VCaP (cell line): ENCODE results near the gene DNM1L.

Source experiments
- H3K27ac ChIP-seq: fragments of 450-650 bp; 2 replicates; pipeline ENCODE4 v1.5.1; 2017
- TF ChIP-seq, protein P1 (sequence below): fragments of 450-650 bp; conservative IDR thresholded peaks from 2 replicates; pipeline ENCODE4 v1.5.1; 2017; ENCODE audit warnings: mild to moderate bottlenecking, moderate library complexity

The DNM1L gene

DNA sequence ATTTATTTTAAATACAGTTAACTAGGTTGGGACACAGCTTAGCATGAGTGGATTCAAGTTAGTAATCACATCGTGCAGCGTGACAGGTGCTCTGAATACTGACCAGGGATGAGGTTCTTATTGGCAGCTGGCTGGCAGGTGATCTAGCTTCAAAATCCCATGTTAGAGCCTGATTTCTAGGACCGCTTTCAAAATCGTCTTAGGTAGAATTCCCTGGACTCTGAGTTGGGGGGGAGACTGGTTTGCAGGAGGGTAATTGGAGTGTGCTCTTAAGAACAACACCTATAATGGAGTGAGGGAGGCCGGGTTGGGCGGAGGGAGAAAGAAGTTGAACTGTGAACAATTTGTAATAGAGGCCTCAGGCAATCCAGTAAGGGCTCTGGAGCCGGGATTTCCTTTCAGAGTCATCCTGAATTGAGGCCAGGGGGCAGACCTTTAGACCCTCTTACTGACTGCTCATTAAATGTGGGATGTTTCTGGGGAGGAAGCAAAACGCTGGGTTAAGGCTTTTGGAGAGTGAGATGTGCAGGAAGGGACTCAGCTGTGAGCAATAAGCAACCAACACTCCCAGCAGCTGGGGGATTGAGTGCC is 77.5 kb downstream of the DNM1L start:
- TF ChIP-seq, protein P1, sequence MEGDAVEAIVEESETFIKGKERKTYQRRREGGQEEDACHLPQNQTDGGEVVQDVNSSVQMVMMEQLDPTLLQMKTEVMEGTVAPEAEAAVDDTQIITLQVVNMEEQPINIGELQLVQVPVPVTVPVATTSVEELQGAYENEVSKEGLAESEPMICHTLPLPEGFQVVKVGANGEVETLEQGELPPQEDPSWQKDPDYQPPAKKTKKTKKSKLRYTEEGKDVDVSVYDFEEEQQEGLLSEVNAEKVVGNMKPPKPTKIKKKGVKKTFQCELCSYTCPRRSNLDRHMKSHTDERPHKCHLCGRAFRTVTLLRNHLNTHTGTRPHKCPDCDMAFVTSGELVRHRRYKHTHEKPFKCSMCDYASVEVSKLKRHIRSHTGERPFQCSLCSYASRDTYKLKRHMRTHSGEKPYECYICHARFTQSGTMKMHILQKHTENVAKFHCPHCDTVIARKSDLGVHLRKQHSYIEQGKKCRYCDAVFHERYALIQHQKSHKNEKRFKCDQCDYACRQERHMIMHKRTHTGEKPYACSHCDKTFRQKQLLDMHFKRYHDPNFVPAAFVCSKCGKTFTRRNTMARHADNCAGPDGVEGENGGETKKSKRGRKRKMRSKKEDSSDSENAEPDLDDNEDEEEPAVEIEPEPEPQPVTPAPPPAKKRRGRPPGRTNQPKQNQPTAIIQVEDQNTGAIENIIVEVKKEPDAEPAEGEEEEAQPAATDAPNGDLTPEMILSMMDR = peak; percentile 43; the same call in 1 of the 2 replicates
- peak overlapping the region; percentile 92 for H3K27ac ChIP-seq

DNA sequence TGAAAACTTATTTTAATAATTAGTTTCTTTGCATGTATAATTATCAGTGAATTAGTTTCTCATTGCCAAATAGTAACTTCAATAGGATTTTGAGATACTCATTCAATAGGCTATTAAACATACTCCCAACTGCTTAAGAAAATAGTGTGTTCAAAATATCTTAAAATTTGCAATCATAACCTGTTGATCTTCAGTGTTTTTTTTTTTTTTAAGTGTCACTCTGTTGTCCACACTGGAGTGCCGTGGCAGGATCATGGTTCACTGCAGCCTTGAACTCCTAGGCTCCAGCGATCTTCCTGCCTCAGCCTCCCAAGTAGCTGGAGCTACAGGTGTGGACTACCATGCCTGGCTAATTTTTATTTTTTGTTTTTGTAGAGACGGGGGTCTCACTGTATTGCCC is 78.1 kb downstream of the DNM1L start:
- TF ChIP-seq, protein P1 = no peak
- H3K27ac ChIP-seq = no peak overlapping the region

DNA sequence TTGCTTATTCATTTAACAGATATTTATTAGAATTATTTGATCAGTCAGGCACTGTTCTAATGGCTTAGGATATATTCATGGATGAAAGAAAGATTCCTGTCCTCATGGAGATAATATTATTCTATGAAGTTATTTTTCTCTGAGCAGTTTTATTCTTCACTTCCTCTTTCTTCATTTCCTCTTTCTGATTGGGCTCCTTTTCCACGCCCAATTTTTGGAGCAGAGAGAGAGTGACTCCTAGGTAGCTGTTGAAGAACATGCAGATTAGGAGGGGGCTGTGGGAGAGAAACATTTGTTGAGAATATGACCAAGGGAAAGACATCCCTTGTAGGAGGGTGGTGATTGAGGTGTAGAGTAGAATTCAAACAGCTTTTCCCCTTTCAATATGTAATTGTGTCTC is 82.6 kb downstream of the DNM1L start:
- H3K27ac ChIP-seq = no peak overlapping the region
- TF ChIP-seq, protein P1 = no peak

DNA sequence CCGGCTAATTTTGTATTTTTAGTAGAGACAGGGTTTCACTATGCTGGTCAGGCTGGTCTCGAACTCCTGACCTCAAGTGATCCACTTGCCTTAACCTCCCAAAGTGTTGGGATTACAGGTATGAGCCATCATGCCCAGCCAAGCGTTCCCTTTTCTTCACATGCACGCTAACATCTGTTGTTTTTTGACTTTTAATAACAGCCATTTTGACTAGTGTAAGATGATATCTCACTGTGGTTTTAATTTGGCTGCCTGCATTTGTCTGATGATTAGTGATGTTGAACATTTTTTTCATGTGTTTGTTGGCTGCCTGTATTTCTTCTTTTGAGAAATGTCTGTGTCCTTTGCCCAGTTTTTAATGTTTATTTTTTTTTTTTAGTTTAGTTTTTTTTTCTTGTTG is 86.8 kb downstream of the DNM1L start:
- TF ChIP-seq, protein P1 = no peak

DNA sequence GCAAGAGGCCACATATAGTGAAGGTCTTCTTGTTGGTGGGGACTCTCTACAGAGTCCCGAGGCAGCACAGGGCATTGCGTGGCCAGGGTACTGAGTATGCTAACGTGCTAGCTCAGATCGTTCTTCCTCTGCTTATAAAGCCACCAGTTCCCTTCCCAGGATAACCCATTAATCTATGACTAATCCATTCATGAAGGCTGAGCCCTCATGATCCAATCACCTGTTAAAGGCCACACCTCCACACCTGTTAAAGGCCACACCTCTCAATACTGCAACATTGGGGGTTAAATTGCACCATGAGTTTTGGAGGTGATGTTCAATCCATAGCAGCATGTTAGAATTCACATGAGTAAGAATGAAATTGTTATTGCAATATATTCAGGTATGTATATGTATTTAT is 89.4 kb downstream of the DNM1L start:
- TF ChIP-seq, protein P1 = no peak
- H3K27ac ChIP-seq = no peak overlapping the region

More for the DNA sequence above, 86.8 kb downstream of the DNM1L start:
- H3K27ac ChIP-seq = no peak overlapping the region

DNA sequence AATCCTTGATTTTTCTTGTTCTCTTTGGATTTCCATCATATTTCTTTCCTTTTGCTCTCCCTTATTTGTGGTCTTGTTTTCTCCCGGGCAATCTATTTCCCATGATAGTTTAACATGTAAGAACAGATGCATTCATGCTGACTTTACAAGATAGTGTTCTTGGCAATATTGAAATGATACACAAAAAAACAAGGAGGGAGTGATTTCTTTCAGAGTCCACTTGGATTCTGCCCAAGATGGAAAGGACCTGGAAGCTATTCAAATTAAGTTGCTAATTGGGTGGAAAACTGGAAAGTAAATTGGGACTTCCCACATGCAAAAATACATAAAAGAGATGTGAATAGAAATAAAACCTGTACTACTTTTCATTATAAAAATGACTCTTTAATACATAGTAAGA is 91.0 kb downstream of the DNM1L start:
- H3K27ac ChIP-seq = no peak overlapping the region
- TF ChIP-seq, protein P1 = no peak

DNA sequence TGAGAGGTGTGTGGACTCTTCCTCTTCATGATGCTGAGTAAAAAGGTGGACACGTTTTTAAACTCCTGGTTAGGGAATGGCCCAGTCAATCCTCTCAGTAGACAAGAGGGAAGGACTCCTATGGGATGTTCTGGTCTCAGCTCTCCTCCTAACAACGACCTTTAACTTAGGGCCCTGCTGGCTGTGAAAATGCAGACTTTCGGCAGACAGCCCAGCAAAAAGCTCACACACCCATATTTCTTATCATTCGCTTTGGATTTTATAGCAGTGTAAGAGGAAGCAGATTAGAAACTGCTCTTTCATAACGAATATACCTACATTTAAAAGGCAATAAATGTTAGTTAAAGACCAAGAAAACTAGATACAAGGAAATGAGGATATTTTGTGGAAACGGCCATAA is 94.6 kb downstream of the DNM1L start:
- TF ChIP-seq, protein P1 = no peak

More for the DNA sequence above, 94.6 kb downstream of the DNM1L start:
- peak overlapping the region; percentile 11; the same call in 1 of the 2 replicates for H3K27ac ChIP-seq
